Keratinocyte (primary cell): ENCODE data around the gene DOK4. TPM values are rescaled to one million over a fixed set of nuclear protein-coding genes. Genes with fewer than 3 reads are reported as not detected.

Source experiments
- DNase-seq: peaks from one replicate; pipeline ENCODE4 v3.0.0-alpha.2; 2011; ENCODE audit warnings: low read depth, missing footprints, low spot score
- FAIRE-seq: peaks from 2 replicates; lab custom pipeline; 2011; peaks lifted over from hg19 to GRCh38; lab: Jason Lieb, UNC
- H2AFZ ChIP-seq: 2 replicates; pipeline ENCODE4 v1.6.0; 2012; ENCODE audit warnings: low read length, control low read depth, inconsistent platforms; ENCODE audit not compliant: control insufficient read depth
- H3K27ac ChIP-seq: 2 replicates; pipeline ENCODE4 v1.5.1; 2011; ENCODE audit warnings: low read length; ENCODE audit not compliant: control insufficient read depth, insufficient read depth
- H3K27me3 ChIP-seq: 3 replicates; pipeline ENCODE4 v1.6.0; 2011; ENCODE audit warnings: low read length; ENCODE audit not compliant: control insufficient read depth, insufficient read depth; ENCODE audit errors: extremely low read depth
- H3K36me3 ChIP-seq, 2 experiments: 2 replicates in 1 of 2; 3 replicates in 1 of 2; pipeline ENCODE4 v1.5.1; 2011; ENCODE audit warnings: low read length in 2 of 2, mild to moderate bottlenecking in 1 of 2; ENCODE audit not compliant: control insufficient read depth in 2 of 2, insufficient read depth in 2 of 2; ENCODE audit errors: extremely low read depth in 1 of 2
- H3K4me1 ChIP-seq: 3 replicates; pipeline ENCODE4 v1.5.1; 2011; ENCODE audit warnings: low read length; ENCODE audit not compliant: control insufficient read depth, insufficient read depth; ENCODE audit errors: extremely low read depth
- H3K4me2 ChIP-seq: 3 replicates; pipeline ENCODE4 v1.6.0; 2011; ENCODE audit warnings: low read depth, low read length; ENCODE audit not compliant: control insufficient read depth, insufficient read depth; ENCODE audit errors: extremely low read depth
- H3K4me3 ChIP-seq, 3 experiments: fragments of 200-600 bp in 1 of 3; sonication (generic) in 1 of 3; 2 replicates in 2 of 3; 3 replicates in 1 of 3; pipeline ENCODE4 v1.5.1; 2011 to 2016; ENCODE audit warnings: low read length in 3 of 3, mild to moderate bottlenecking in 3 of 3, control low read depth in 2 of 3, inconsistent platforms in 1 of 3, low read depth in 1 of 3, mixed read lengths in 1 of 3, mixed run types in 1 of 3, moderate library complexity in 1 of 3; ENCODE audit not compliant: control insufficient read depth in 2 of 3, insufficient read depth in 2 of 3; ENCODE audit errors: extremely low read depth in 1 of 3
- H3K79me2 ChIP-seq: 2 replicates; pipeline ENCODE4 v1.6.0; 2012; ENCODE audit warnings: low read length; ENCODE audit not compliant: control insufficient read depth, insufficient read depth
- H3K9ac ChIP-seq: 3 replicates; pipeline ENCODE4 v1.6.0; 2011; ENCODE audit warnings: low read length; ENCODE audit not compliant: control insufficient read depth, insufficient read depth; ENCODE audit errors: extremely low read depth
- H3K9me1 ChIP-seq: 3 replicates; pipeline ENCODE4 v1.6.0; 2011; ENCODE audit warnings: low read length; ENCODE audit not compliant: control insufficient read depth, insufficient read depth; ENCODE audit errors: extremely low read depth
- H3K9me3 ChIP-seq: 2 replicates; pipeline ENCODE4 v1.5.1; 2012; ENCODE audit warnings: low read depth, low read length; ENCODE audit not compliant: control insufficient read depth
- H4K20me1 ChIP-seq: 3 replicates; pipeline ENCODE4 v1.6.0; 2011; ENCODE audit warnings: low read length; ENCODE audit not compliant: control insufficient read depth, insufficient read depth; ENCODE audit errors: extremely low read depth
- CTCF ChIP-seq, 3 experiments: IDR thresholded peaks in 1 of 3; conservative IDR thresholded peaks in 1 of 3; optimal IDR thresholded peaks in 1 of 3; 2 replicates in 2 of 3; 3 replicates in 1 of 3; pipeline versions ENCODE3 to v1.5.1; 2011; ENCODE audit warnings: low read length in 3 of 3, mild to moderate bottlenecking in 3 of 3, moderate library complexity in 2 of 3, control low read depth in 1 of 3, inconsistent platforms in 1 of 3; ENCODE audit not compliant: insufficient read depth in 2 of 3; ENCODE audit errors: extremely low read depth in 1 of 3
- EZH2 ChIP-seq: IDR thresholded peaks from one replicate; pipeline ENCODE4 v1.6.1; 2012; ENCODE audit warnings: inconsistent platforms, mild to moderate bottlenecking, low read length, moderate library complexity
- dilution Hi-C: fragments of 300-500 bp; cut with MboI; formaldehyde crosslinking; loops from one replicate; pipeline ENCODE4 v1.7.0; 2020; ENCODE audit warnings: low sequenced_read_pairs; ENCODE audit not compliant: extremely low pct_ligation_motif_present
- polyA plus RNA-seq, 5 experiments: library from polyadenylated mRNA; depleted of rRNA in 3 of 5; stranded (reverse) in 3 of 5; stranded (forward) in 1 of 5; unstranded in 1 of 5; fragments of >200 nt; gene quantifications; 1 replicate in 1 of 5; 2 replicates in 3 of 5; 3 replicates in 1 of 5; pipeline versions ENCODE4 v1.2.1 to v1.2.3, GENCODE V29; 2011 to 2012; ENCODE audit warnings: missing spikeins in 2 of 5, low read depth in 1 of 5, low replicate concordance in 1 of 5

The DOK4 gene
- polyA plus RNA-seq, 1 donor (not counting 4 experiments of a cell fraction or from before 2014, with no cell fraction given) = 17.6 TPM

- no peaks in the 10 kb centered on the region for H3K9me3 ChIP-seq
- no peaks in the 10 kb centered on the region for H3K27me3 ChIP-seq
- H4K20me1 ChIP-seq = no peaks in the 10 kb centered on the region
- no peak overlapping the region for H2AFZ ChIP-seq
- peaks cover 2% of the 10 kb centered on the region for H3K79me2 ChIP-seq
- no peak overlapping the region for H3K4me2 ChIP-seq
- H3K9me1 ChIP-seq = no peaks in the 10 kb centered on the region
- H3K4me1 ChIP-seq = no peaks in the 10 kb centered on the region
- H3K36me3 ChIP-seq = peaks cover 41 to 45% of the 10 kb centered on the region in 2 experiments
- H3K9ac ChIP-seq = no peak overlapping the region
- TF ChIP-seq CTCF (optimal IDR thresholded peaks at IDR 0.05 in 1 of 3, IDR thresholded peaks at IDR 0.05 in 1 of 3, conservative IDR thresholded peaks at IDR 0.05 in 1 of 3; ENCODE audit: extremely low read depth in 1 of 3, insufficient read depth in 2 of 3, low read length in 3 of 3) = no peak
- no peak for TF ChIP-seq EZH2
- FAIRE-seq (no peak), DNase-seq (no peak)
- dilution Hi-C loops = no loop called here
- H3K27ac ChIP-seq = no peak overlapping the region
- no peak overlapping the region for H3K4me3 ChIP-seq
Observed at GRCh38 chr16:57469917-57470470, 16.3 kb downstream of the DOK4 start.

GRCh38 chr16:57469046-57469445 lies 17.2 kb downstream of the DOK4 start:
- FAIRE-seq = no peak
- H3K4me1 ChIP-seq = no peaks in the 10 kb centered on the region
- no peak overlapping the region for H2AFZ ChIP-seq

More at GRCh38 chr16:57469046-57469445, 17.2 kb downstream of the DOK4 start:
- no peak overlapping the region for H3K4me3 ChIP-seq
- dilution Hi-C loops = no loop called here
- no peaks in the 10 kb centered on the region for H3K9me3 ChIP-seq
- H4K20me1 ChIP-seq = no peaks in the 10 kb centered on the region
- H3K27ac ChIP-seq = no peak overlapping the region
- H3K27me3 ChIP-seq = no peaks in the 10 kb centered on the region
- H3K9ac ChIP-seq = no peak overlapping the region
- peaks cover 10% of the 10 kb centered on the region for H3K79me2 ChIP-seq
- no peak overlapping the region for H3K4me2 ChIP-seq
- H3K9me1 ChIP-seq = no peaks in the 10 kb centered on the region
- TF ChIP-seq EZH2 (no peak), CTCF (optimal IDR thresholded peaks at IDR 0.05 in 1 of 3, IDR thresholded peaks at IDR 0.05 in 1 of 3, conservative IDR thresholded peaks at IDR 0.05 in 1 of 3; ENCODE audit: extremely low read depth in 1 of 3, insufficient read depth in 2 of 3, low read length in 3 of 3) (no peak)
- peaks cover 43 to 48% of the 10 kb centered on the region in 2 experiments for H3K36me3 ChIP-seq
- no peak for DNase-seq
